Measurements from ENCODE around the gene MAP4K2.

MAP4K2 gene

GRCh38 chr11:64813826-64814225 lies 10.8 kb upstream of the MAP4K2 start:
- DNase-seq (ENCODE audit: low read depth), result no peak

GRCh38 chr11:64810891-64811272 lies 7.9 kb upstream of the MAP4K2 start:
- peak; percentile 20 for DNase-seq (ENCODE audit: low read depth)

- DNase-seq (ENCODE audit: low read depth), result peak; percentile 63
These were observed 7.4 kb upstream of the MAP4K2 start, which contains the start of gene MEN1 for GRCh38 chr11:64810271-64810890. Gene MEN1 (minus strand): TSS chr11:64810551. CDS start chr11:64810109, 442 bp downstream.

DNA sequence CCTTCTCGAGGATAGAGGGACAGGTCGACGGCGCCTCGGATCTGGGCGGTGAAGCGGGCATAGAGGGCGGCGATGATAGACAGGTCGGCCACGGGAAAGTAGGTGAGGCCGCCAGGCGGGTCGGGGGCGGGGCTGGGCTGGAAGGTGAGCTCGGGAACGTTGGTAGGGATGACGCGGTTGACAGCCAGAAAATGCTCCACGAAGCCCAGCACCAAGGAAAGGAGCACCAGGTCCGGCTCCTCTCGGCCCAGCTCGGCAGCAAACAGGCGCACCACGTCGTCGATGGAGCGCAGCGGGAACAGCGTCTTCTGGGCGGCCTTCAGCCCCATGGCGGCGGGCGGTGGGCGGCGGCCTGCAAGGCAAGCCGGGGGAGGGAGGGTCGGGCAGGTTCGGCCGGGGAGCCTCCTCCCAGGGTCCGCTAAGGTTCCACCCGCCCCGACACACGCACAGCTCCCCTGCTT lies 6.8 kb upstream of the MAP4K2 start:
- DNase-seq (ENCODE audit: low read depth), result no peak

GRCh38 chr11:64805481-64805880 lies 2.5 kb upstream of the MAP4K2 start:
- DNase-seq (ENCODE audit: low read depth), result no peak

DNA sequence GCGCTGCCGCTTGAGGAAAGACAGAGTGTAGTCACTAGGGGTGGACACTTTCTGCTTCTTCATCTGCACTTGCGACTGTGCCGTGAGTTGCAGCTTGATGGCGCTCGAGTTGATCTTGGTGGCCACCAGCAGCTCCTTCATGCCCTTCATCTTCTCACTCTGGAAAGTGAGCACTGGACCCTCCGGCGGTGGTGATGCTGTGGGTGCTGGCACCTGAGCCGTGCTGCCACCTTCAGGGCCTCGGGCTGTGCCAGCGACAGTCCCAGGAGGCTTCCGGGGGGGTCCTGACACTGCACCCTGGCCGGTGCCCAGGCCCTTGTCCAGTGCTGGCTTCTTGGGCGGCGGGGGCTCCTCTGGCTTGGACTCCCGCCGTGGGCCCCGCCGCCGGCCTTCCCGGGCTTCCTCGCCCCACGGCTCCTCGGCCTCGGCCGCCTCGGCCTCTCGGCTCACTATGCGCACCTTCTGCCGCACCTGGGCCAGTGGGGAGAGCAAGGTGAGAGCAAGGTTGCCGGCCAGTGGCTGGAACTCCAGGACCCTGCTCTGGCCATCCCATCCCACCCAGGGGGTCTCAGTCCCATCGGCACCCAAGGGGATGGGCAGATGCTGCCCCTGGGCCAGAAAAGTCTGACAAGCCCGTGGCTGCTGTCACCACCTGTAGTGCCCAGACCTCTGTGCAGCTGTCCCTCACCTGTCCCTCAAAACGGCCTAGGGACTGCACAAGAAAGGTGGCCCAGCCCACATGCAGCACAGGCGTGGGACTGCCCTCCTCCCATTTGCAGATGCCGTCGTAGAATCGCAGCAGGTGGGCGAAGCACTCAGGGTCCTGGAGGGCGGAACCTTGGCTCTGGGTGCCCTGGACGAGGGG lies 1.6 kb upstream of the MAP4K2 start:
- DNase-seq (ENCODE audit: low read depth), result no peak

- DNase-seq (ENCODE audit: low read depth), result no peak
These were observed 882 bp upstream of the MAP4K2 start for GRCh38 chr11:64803846-64804345.

DNA sequence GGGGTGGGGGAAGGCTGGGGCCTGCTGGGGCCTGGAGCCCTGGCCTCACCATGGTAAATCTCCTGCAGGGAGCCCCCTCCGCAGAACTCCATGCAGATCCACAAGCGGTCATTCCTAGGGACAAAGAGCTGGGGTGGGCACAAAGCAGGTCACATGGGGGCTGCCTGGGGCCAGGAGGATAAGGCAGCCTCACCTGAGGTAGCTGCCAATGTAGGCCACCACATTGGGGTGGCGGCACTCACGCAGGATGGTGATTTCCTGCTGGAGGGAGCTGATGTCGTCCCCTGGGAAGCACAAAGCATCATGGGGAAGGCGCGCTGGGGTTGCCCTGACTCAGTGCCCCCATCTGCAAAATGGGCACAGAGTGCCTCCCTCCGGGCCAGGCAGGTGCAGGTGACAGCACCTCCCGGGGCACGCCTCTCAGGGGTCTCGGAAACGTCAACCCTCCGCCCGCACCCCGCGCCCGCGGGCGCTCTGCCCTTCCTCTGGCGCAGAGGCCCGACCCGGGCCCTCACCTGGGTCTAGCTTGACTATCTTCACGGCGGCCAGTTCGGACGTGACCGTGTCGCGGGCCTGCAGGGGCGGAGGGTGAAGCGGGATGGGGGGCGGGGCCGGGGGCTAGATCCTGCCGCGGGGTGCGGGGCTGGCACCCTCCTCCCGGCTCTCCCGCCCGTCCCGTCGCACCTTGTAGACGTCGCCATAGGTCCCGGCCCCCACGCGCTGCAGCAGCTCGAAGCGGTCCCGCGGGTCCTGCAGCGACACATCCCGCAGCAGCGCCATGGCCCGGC lies 450 bp downstream of the MAP4K2 start:
- no peak for DNase-seq (ENCODE audit: low read depth)

- DNase-seq (ENCODE audit: low read depth), result no peak
These were observed 1.2 kb downstream of the MAP4K2 start for GRCh38 chr11:64801561-64802369.

GRCh38 chr11:64801158-64801464 lies 1.9 kb downstream of the MAP4K2 start:
- DNase-seq (ENCODE audit: low read depth), result no peak

- no peak for DNase-seq (ENCODE audit: low read depth)
These were observed 2.5 kb downstream of the MAP4K2 start for GRCh38 chr11:64800303-64801157.

GRCh38 chr11:64799623-64800302 lies 3.3 kb downstream of the MAP4K2 start:
- DNase-seq (ENCODE audit: low read depth), result no peak

DNA sequence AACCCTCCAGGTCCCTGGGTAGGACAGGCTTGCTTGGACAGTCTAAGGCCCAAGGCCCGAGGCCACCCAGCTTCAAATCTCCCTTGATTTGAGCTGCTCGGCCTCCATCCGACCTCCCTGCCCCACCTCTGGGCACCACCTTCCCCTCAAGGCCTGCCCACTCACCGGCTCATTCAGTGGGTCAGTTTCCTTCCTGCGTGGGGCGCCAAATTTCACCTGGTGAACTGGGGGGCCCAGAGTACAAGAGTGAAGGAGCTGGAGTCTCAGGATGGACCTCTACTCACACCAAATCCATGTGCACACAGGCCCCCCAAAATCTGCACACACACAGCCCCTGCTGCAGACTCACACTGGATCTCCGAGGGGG lies 3.8 kb downstream of the MAP4K2 start:
- no peak for DNase-seq (ENCODE audit: low read depth)

GRCh38 chr11:64796757-64797541 lies 6.1 kb downstream of the MAP4K2 start:
- DNase-seq (ENCODE audit: low read depth), result no peak

GRCh38 chr11:64796047-64796756 lies 6.8 kb downstream of the MAP4K2 start:
- DNase-seq (ENCODE audit: low read depth), result no peak

DNA sequence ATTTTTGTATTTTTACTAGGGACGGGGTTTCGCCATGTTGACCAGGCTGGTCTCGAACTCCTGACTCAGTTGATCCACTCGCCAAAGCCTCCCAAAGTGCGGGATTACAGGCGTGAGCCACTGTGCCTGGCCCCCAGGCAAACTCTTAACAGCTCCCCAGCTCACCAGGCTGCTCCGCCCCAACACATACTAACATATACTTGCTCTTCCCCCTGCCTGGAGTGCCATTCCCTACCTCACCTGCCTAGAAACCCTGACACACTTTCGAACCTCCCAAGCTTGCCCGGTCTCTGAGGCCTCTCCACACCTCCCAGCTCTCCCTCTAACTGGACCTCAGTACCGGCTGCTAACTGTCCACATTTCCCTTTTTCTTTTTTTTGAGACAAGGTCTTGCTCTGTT lies 8.5 kb downstream of the MAP4K2 start:
- no peak for DNase-seq (ENCODE audit: low read depth)

DNA sequence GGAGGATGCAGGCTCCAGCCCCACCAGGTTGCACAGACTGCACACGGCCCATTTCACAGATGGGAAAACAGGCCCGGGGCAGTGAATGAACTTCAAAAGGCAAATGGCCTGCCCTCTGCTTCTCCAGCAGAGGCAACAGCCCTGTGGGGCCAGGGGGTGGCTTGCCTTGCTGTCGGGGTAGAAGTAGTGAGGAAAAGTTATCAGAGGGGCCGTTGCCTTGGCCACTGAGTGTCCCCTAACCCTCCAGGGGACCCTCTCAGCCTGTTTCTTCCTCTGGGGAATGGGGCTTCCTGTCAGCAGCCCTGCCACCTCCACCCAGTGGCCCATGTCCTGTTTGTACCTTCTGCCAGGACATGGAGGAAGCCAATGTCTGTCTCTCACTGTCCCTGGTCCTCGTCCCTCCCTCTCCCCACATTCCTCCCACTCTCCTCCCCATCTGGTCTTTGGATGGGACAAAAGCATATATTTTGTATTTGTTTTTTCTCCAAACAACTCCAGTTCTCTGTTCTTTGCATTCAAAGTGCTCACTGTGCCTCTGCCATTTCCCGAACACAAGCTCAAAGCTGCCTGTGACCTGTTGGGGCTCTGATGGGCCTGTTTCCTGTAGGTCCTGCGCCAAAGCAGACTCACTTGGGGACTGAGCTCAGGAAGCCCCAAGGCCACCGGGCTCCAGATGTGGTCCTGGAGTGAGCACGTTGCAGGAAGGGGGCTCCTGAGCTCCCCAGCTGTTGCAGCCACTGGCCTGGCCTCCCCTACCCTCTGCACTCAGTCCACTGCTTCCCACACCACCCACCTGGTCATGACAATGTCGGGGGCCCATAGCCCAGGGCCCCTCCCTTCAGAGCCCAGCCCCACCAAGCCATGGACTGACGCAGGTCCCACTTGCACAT lies 9.5 kb downstream of the MAP4K2 start:
- no peak for DNase-seq (ENCODE audit: low read depth)

DNA sequence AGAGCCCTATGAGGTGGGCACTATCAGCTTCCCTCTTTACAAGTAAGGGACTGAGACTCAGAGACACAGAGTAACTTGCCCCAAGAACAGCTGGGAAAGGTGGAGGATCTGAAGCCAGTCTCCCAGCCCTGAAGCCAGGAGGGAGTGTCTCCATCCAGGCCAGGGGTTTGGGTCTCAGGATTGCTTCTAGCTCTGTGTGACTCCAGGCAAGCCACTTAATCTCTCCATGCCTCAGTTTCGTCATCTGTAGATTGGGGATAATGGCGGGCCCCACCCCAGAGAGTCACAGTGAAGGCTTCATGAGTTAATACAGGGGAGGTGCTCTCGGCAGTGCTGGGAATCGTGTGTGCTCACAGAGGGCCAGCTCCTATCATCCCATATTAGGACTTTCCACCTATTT lies 10.5 kb downstream of the MAP4K2 start:
- no peak for DNase-seq (ENCODE audit: low read depth)

All from activated gamma-delta T cell treated with anti-CD3 and anti-CD28 coated beads, Interleukin-2, amount 50 U/mL, for 16 hours (primary cell).